Liver (tissue), 3 donors: ENCODE data around the gene XYLB.

ENCODE experiments used
- FOXA1 ChIP-seq: IDR thresholded peaks from 2 replicates; pipeline ENCODE4 v1.6.1; 2016; ENCODE audit warnings: antibody characterized with exemption
- RAD21 ChIP-seq, 2 donors: IDR thresholded peaks; 2 replicates each; pipeline ENCODE4 v1.6.1; 2016; ENCODE audit warnings: antibody characterized with exemption in 2 of 2, mild to moderate bottlenecking in 2 of 2
- SP1 ChIP-seq: IDR thresholded peaks from 2 replicates; pipeline ENCODE4 v1.6.1; 2018; ENCODE audit warnings: antibody characterized with exemption, mild to moderate bottlenecking
- TAF1 ChIP-seq: conservative IDR thresholded peaks from 2 replicates; pipeline ENCODE4 v1.6.1; 2016; ENCODE audit warnings: antibody characterized with exemption, mild to moderate bottlenecking
- YY1 ChIP-seq: IDR thresholded peaks from 2 replicates; pipeline ENCODE4 v1.6.1; 2016; ENCODE audit warnings: antibody characterized with exemption, mild to moderate bottlenecking
- TF ChIP-seq, protein P1 (sequence below): fragments of 150-350 bp; IDR thresholded peaks from 2 replicates; pipeline ENCODE4 v1.5.1; 2017; ENCODE audit warnings: improper control_type of control experiment, low read depth, low read length; ENCODE audit not compliant: missing input control
- TF ChIP-seq, protein P2 (sequence below): IDR thresholded peaks from 2 replicates; pipeline ENCODE4 v1.6.1; 2016; ENCODE audit warnings: antibody characterized with exemption
- donor health status: healthy.
- donor health status: healthy.

GRCh38 chr3:38311476-38311875, 35.1 kb upstream of the XYLB start:
- TF ChIP-seq, protein P1, sequence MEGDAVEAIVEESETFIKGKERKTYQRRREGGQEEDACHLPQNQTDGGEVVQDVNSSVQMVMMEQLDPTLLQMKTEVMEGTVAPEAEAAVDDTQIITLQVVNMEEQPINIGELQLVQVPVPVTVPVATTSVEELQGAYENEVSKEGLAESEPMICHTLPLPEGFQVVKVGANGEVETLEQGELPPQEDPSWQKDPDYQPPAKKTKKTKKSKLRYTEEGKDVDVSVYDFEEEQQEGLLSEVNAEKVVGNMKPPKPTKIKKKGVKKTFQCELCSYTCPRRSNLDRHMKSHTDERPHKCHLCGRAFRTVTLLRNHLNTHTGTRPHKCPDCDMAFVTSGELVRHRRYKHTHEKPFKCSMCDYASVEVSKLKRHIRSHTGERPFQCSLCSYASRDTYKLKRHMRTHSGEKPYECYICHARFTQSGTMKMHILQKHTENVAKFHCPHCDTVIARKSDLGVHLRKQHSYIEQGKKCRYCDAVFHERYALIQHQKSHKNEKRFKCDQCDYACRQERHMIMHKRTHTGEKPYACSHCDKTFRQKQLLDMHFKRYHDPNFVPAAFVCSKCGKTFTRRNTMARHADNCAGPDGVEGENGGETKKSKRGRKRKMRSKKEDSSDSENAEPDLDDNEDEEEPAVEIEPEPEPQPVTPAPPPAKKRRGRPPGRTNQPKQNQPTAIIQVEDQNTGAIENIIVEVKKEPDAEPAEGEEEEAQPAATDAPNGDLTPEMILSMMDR, result no peak
- TF ChIP-seq RAD21 (IDR thresholded peaks at IDR 0.05) (no peak), FOXA1 (no peak), YY1 (no peak), SP1 (no peak), TAF1 (no peak)
- TF ChIP-seq, protein P2, sequence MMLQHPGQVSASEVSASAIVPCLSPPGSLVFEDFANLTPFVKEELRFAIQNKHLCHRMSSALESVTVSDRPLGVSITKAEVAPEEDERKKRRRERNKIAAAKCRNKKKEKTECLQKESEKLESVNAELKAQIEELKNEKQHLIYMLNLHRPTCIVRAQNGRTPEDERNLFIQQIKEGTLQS, result no peak
